Psoas muscle (tissue), 8 donors: Measurements from ENCODE around the gene DNMT3L. TPM values are rescaled to one million over a fixed set of nuclear protein-coding genes. Genes with fewer than 3 reads are reported as not detected.
A peak's percentile ranks its signal among the peaks of the same experiment; 100 is the strongest.

ENCODE experiments used
- ATAC-seq, 4 donors: fragments of 200-7000 bp; cut with Tn5 transposase; one replicate each; pipeline ENCODE4 v1.9.1; 2020; ENCODE audit warnings: moderate library complexity in 3 of 4, mild to moderate bottlenecking in 2 of 4
- DNase-seq, 2 donors: peaks; one replicate each; pipeline ENCODE4 v3.0.0-alpha.2; 2020
- H3K27ac ChIP-seq: fragments of 200-600 bp; one replicate; pipeline ENCODE4 v1.8.0; 2022
- H3K27me3 ChIP-seq, 3 donors: fragments of 200-600 bp in 1 of 3; one replicate each; pipeline versions ENCODE4 v1.6.1 to v1.8.0; 2013 to 2022; ENCODE audit warnings: low read length in 2 of 3, mild to moderate bottlenecking in 2 of 3, moderate library complexity in 1 of 3; ENCODE audit not compliant: insufficient read depth in 3 of 3
- H3K36me3 ChIP-seq, 2 donors: fragments of 200-600 bp in 1 of 2; one replicate each; pipeline versions ENCODE4 v1.6.1 to v1.8.0; 2013 to 2022; ENCODE audit warnings: low read depth in 1 of 2, mild to moderate bottlenecking in 1 of 2, moderate library complexity in 1 of 2; ENCODE audit not compliant: insufficient read depth in 1 of 2
- H3K4me1 ChIP-seq: fragments of 200-600 bp; one replicate; pipeline ENCODE4 v1.8.0; 2022
- H3K4me3 ChIP-seq: fragments of 200-600 bp; one replicate; pipeline ENCODE4 v1.8.0; 2022; ENCODE audit warnings: mild to moderate bottlenecking
- H3K9me3 ChIP-seq: fragments of 200-600 bp; one replicate; pipeline ENCODE4 v1.8.0; 2022
- CTCF ChIP-seq: fragments of 200-600 bp; IDR thresholded peaks from one replicate; pipeline ENCODE4 v1.8.0; 2022; ENCODE audit warnings: antibody characterized with exemption
- WGBS, 3 donors: extraction: QIAGEN DNeasy Blood & Tissue Kit; methylation state at CpG; one replicate each; pipeline versions ENCODE4 v1.1.6 to v1.1.7; 2013; 5-methylcytosine and 5-hydroxymethylcytosine counted together
- intact Hi-C, 2 donors: fragments of 100-400 bp; cut with DNase I; formaldehyde crosslinking; loops; one replicate each; pipeline versions ENCODE4 v1.11.0 to v1.14.2; 2022
- polyA plus RNA-seq, 3 donors: library from polyadenylated mRNA; stranded (reverse); fragments of 200-250 nt; gene quantifications; one replicate each; pipeline ENCODE4 v1.2.3, GENCODE V29; 2013
- total RNA-seq, 4 donors: library from RNA; stranded (reverse); fragmentation: NEBNext Ultra II Directional in 2 of 4; extraction: Animal tissue kit (Norgen Biotek cat#: 25700) in 2 of 4; gene quantifications; one replicate each; pipeline versions ENCODE4 v1.2.1 to v1.2.4, GENCODE V29; 2021 to 2023
- donor health status: healthy with polysubstance abuse.
- donor health status: DM: no; HTN: no; CAD: no; lungs with moderate emphysema.
- donor health status: Bipolar disorder and iron deficiency.
- donor health status: healthy.
- donor health status: DM: yes; HTN: yes; CAD: no.
- donor health status: DM: no; HTN: no; CAD: no.
- donor health status: DM: no; HTN: no; CAD: no.
- donor health status: DM: yes; HTN: yes; CAD: no.

DNMT3L gene
- total and polyA plus RNA-seq, 7 donors = not detected

- no peak for DNase-seq
- H3K27ac ChIP-seq = no peak overlapping the region
Observed at GRCh38 chr21:44296103-44296519, 34.4 kb upstream of the DNMT3L start.

GRCh38 chr21:44295646-44296045 is 33.9 kb upstream of the DNMT3L start:
- no peaks in the 10 kb centered on the region for H3K36me3 ChIP-seq
- 74 to 83% (median 82%) methylated on average over 10 of the region's 10 CpGs for WGBS, 3 donors
- peaks cover 13% of the 10 kb centered on the region for H3K4me1 ChIP-seq
- no peaks in the 10 kb centered on the region for H3K9me3 ChIP-seq
- no peak for DNase-seq
- no peak for ATAC-seq
- no peak overlapping the region for H3K27ac ChIP-seq
- H3K27me3 ChIP-seq = peaks cover 0 to 17% (median 7%) of the 10 kb centered on the region in 3 donors
- intact Hi-C loops = no loop called here
- no peak for TF ChIP-seq CTCF
- no peak overlapping the region for H3K4me3 ChIP-seq

More at GRCh38 chr21:44296103-44296519, 34.4 kb upstream of the DNMT3L start:
- no peak for ATAC-seq
- TF ChIP-seq CTCF = no peak
- H3K27me3 ChIP-seq = peaks cover 0 to 17% (median 7%) of the 10 kb centered on the region in 3 donors
- H3K36me3 ChIP-seq = no peaks in the 10 kb centered on the region
- peaks cover 18% of the 10 kb centered on the region for H3K4me1 ChIP-seq
- intact Hi-C loops = no loop called here
- no peak overlapping the region for H3K4me3 ChIP-seq
- H3K9me3 ChIP-seq = no peaks in the 10 kb centered on the region
- 82 to 98% (median 87%) methylated on average over 6 to 12 of the region's 12 CpGs for WGBS, 3 donors

DNA sequence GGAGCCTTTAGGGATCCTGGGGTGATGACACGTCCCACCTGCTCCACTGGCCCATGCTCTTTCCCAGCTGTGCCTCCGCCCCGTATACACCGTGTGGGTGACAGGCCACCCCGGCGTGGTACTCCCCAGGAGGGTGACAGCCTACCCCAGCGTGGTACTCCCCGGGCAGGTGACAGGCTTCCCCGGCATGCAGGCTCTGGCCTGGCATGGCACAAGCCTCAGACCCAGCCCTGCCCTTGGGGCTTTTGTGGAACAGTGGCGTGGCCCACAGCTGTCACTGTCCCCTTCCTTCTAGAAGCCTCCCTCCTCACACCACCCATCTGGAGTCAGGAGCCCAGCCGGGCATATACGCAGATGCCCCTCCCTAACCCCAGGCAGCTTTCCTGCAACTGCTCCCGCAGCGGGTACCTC is 33.5 kb upstream of the DNMT3L start:
- Histone ChIP-seq H3K36me3 (no peaks in the 10 kb centered on the region), H3K4me3 (no peak overlapping the region), H3K27ac (no peak overlapping the region), H3K27me3 (peaks cover 0 to 17% (median 7%) of the 10 kb centered on the region in 3 donors), H3K9me3 (no peaks in the 10 kb centered on the region), H3K4me1 (peaks cover 12% of the 10 kb centered on the region)
- intact Hi-C loops = no loop called here
- TF ChIP-seq CTCF = no peak
- no peak for ATAC-seq
- WGBS, 3 donors = 31 to 62% (median 42%) methylated on average over 8 to 14 of the region's 14 CpGs
- DNase-seq = no peak

DNA sequence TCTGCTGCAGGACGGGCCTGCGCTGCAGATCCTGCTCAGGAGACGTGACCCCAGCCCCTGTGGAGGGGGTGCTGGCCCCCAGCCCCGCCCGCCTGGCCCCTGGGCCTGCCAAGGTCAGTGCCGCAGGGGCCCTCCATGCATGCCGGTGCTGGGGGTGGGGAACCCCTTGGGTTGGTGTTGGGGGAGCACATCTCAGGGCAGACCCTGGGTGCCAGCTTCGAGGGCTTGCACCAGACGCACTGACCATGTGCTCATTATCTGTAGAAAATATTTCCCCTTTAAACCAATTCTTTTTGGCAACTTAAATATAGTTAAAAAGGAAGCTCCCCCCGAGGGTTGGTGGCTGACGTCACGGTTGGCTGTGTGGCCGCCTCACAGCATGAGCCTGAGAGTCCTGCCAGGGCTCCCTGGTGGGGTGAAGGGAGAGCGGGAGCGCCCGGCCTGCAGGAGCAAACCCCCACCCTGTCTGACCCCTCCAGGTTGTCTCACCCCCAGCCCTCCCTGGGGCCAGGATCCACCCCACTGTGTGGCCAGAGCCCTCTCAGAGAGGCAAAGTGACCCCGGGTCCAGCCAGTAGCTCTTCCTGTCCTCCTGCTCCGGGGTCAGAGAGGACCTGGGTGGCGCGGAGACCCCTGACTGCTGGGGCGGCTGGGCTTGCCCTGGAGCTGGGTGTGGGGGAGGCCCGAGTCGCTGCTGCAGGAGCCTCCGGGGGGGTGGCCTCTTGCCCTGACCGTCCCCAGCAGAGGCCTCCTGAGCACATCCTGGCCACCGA is 32.9 kb upstream of the DNMT3L start:
- H3K4me3 ChIP-seq = no peak overlapping the region
- no peak overlapping the region for H3K27ac ChIP-seq
- H3K36me3 ChIP-seq = no peaks in the 10 kb centered on the region
- no peak for ATAC-seq
- intact Hi-C loops = no loop called here
- TF ChIP-seq CTCF = no peak
- DNase-seq = peak; percentile 79 to 92
- peaks cover 0 to 17% (median 7%) of the 10 kb centered on the region in 3 donors for H3K27me3 ChIP-seq
- H3K4me1 ChIP-seq = peaks cover 12% of the 10 kb centered on the region
- 29 to 47% (median 36%) methylated on average over 25 to 26 of the region's 26 CpGs for WGBS, 3 donors
- H3K9me3 ChIP-seq = no peaks in the 10 kb centered on the region
